Thyroid gland (tissue), 4 donors: ENCODE data around the gene CLSTN1.

Source experiments
- CTCF ChIP-seq, 6 experiments: fragments of 200-600 bp in 3 of 6; fragments of 450-650 bp in 3 of 6; sonication (generic) in 3 of 6; IDR thresholded peaks; one replicate each; pipeline ENCODE4 v1.5.1; 2016 to 2019; ENCODE audit warnings: antibody characterized with exemption in 6 of 6, mild to moderate bottlenecking in 2 of 6, inconsistent platforms in 1 of 6, moderate library complexity in 1 of 6
- POLR2A ChIP-seq, 2 donors: fragments of 450-650 bp; IDR thresholded peaks; one replicate each; pipeline ENCODE4 v1.6.1; 2017; ENCODE audit warnings: antibody characterized with exemption in 2 of 2, mild to moderate bottlenecking in 2 of 2, moderate library complexity in 1 of 2

- TF ChIP-seq CTCF (IDR thresholded peaks at IDR 0.05), result no peak
- TF ChIP-seq POLR2A (IDR thresholded peaks at IDR 0.05), result no peak
Observed at GRCh38 chr1:9865724-9866123, 42.0 kb upstream of the CLSTN1 start.
